ENCODE measurements around the gene GPR150. TPM values are rescaled to one million over a fixed set of nuclear protein-coding genes. Genes with fewer than 3 reads are reported as not detected.

The GPR150 gene
- total and polyA plus RNA-seq, 2 of the 13 experiments (the other 11 are each of a cell fraction or from before 2014, with no cell fraction given): 0.03 TPM; not detected in 1

Other genes with a start within 250 kb of the GPR150 start
- gene FAM81B, start 228.7 kb upstream of the GPR150 start, total RNA-seq (2016; rRNA removed; fragmentation: Illumina TruSeq; extraction: Trizol): not detected in 2 replicates
- gene FAM81B, start 228.7 kb upstream of the GPR150 start, polyA plus RNA-seq (2011; rRNA removed): not detected in 2 replicates
- 61.5 and 86.9 TPM in 2 replicates for gene SKIC3, start 65.1 kb upstream of the GPR150 start, total RNA-seq (2016; rRNA removed; fragmentation: Illumina TruSeq; extraction: Trizol)
- gene SKIC3, start 65.1 kb upstream of the GPR150 start, polyA plus RNA-seq (2011; rRNA removed): 34.3 and 36.9 TPM in 2 replicates
- 5.9 and 7.9 TPM in 2 replicates for gene ARSK, start 65.0 kb upstream of the GPR150 start, total RNA-seq (2016; rRNA removed; fragmentation: Illumina TruSeq; extraction: Trizol)
- 6.0 and 7.9 TPM in 2 replicates for gene ARSK, start 65.0 kb upstream of the GPR150 start, polyA plus RNA-seq (2011; rRNA removed)
- 1.2 and 2.2 TPM in 2 replicates for gene RFESD, start 26.7 kb downstream of the GPR150 start, total RNA-seq (2016; rRNA removed; fragmentation: Illumina TruSeq; extraction: Trizol)
- gene RFESD, start 26.7 kb downstream of the GPR150 start, polyA plus RNA-seq (2011; rRNA removed): 1.1 TPM in 2 replicates
- not detected in 2 replicates for gene SPATA9, start 62.9 kb downstream of the GPR150 start, total RNA-seq (2016; rRNA removed; fragmentation: Illumina TruSeq; extraction: Trizol)
- gene SPATA9, start 62.9 kb downstream of the GPR150 start, polyA plus RNA-seq (2011; rRNA removed): not detected in 2 replicates
- gene RHOBTB3, start 111.2 kb downstream of the GPR150 start, total RNA-seq (2016; rRNA removed; fragmentation: Illumina TruSeq; extraction: Trizol): 35.4 and 39.6 TPM in 2 replicates
- 27.8 and 31.6 TPM in 2 replicates for gene RHOBTB3, start 111.2 kb downstream of the GPR150 start, polyA plus RNA-seq (2011; rRNA removed)
- gene GLRX, start 202.6 kb downstream of the GPR150 start, total RNA-seq (2016; rRNA removed; fragmentation: Illumina TruSeq; extraction: Trizol): 63.8 and 71.9 TPM in 2 replicates
- gene GLRX, start 202.6 kb downstream of the GPR150 start, polyA plus RNA-seq (2011; rRNA removed): 499 and 615 TPM in 2 replicates